ENCODE data around the gene ARAP2.

The ARAP2 gene

GRCh38 chr4:36215627-36216026 is 28.7 kb downstream of the ARAP2 start:
- no peak for DNase-seq (ENCODE audit: low spot score)

- no peak for DNase-seq (ENCODE audit: low spot score)
Observed at GRCh38 chr4:36214735-36215485, 29.4 kb downstream of the ARAP2 start.

GRCh38 chr4:36213977-36214376 is 30.3 kb downstream of the ARAP2 start:
- DNase-seq (ENCODE audit: low spot score): no peak

DNA sequence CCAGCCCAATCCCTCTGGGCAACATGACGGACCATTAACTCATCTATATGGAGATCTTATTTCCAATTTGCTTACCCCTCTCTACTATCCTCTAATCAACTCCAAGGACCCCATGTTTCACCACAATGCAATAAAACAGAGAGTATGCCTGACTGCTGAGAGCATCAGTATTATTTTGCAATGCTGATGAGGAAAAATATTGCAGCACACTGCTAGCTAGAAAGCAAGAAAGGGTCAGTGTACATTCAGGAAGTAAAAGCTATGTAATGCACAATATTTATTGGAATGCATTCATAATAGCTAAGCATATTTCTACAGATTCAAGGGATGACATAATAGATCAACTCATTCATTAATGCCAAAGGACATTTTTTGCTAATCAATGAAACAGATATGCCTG is 33.2 kb downstream of the ARAP2 start:
- no peak for DNase-seq (ENCODE audit: low spot score)

DNA sequence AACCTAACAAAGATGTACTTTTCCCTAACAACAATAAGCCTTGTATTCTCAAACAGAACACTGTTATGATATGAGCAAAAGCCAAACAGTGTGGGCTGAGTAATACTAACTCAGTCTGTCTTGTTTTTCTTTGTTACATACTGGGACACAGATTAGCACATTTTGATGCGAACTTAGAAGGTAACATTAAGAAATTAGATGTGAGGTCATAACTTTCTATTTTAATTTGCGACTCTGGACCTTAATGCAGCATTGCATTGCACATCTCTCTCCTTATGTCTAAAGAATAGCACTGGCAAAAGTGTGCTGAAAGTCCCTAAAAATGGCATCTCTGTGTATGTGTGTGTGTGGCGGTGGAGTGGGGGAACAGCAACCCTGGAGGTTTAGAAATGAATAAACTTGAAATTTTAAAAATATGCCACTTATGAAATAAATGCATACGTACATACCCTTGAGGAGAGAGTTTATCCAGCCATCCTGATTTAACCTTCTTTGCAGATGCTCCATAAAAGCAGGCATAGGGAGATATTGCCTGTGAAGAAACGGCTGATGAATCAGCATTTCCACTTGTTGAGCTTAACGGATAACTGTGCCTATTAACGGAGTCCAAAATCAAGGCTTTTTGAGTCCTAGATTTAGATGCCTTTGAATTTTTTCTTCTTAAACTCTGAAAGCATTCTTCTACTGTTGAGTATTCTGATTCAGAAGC is 34.2 kb downstream of the ARAP2 start:
- no peak for DNase-seq (ENCODE audit: low spot score)

DNA sequence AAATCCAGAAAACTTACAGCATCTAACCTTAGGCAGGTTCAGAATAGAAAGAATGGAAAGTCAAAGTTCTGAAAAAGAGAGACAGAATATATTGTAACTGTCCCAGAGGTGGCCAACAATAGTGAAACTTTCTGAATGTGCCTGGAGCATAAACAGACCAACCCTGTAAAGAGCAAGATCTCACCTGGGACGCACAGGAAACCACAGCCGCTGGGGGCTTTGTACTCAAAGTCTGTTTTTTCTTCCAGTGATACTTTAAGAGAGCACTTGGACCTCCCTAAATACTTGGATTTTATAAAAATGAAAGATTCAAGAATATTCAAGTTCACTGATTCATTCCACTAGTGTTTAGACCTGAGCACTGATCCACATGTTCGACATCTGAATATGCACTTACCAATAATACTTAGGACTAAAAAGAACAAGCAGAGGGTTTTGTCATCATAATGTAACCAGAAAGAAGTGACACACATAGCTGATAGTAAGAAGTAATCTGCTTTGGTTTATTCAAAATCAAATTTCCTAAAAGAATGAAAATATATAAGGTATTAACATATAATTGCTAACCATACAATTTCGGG is 35.3 kb downstream of the ARAP2 start:
- DNase-seq (ENCODE audit: low spot score): no peak

DNA sequence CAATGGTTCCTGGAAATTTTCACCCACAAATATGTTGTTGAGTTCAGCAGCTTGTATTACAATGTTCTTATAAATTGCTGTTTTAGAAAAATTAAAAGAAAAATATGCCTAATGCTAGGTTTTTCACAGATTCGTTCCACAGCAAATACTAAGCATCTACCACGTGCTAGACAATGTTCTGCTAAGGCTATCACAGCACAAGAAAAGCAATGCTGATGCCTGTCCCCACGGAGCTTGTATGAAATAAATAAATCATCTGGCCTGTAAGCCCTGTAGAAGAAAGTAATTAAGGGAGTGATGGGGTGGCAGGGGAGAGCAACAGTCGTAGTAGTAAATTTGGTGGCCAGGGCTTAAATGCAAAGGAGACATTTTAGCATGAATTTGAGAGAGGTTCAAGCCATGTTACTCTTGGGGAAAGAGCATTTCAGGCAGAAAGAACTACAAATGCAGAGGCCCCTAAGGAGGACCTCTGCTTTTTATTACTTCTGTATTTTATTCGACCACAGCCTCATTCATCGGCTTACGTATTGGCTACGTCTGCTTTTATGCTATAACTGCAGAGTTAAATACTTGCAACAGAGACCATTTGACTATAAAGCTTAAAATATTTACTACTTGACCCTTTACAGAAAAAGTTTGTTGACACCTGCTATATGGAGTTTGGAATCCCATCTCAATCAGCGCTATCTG is 36.3 kb downstream of the ARAP2 start:
- DNase-seq (ENCODE audit: low spot score): no peak

DNA sequence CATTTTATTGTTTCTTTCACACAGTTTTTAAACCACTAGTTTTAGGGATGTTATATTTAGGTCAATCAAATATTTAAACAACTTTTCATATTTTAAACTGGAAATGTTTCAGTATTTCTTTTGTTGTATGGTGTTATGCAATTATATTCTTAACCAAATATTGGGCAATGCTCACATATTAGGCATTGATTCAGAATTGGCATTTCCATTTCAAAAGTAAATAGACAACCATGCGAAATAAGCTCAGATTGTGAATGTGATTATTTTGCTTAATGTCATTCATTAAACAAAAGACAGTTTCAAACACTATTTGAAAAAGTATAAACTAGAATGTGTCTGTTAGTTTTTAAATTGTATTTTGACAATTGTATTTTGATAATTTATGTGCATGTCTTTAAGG is 36.9 kb downstream of the ARAP2 start:
- no peak for DNase-seq (ENCODE audit: low spot score)

DNA sequence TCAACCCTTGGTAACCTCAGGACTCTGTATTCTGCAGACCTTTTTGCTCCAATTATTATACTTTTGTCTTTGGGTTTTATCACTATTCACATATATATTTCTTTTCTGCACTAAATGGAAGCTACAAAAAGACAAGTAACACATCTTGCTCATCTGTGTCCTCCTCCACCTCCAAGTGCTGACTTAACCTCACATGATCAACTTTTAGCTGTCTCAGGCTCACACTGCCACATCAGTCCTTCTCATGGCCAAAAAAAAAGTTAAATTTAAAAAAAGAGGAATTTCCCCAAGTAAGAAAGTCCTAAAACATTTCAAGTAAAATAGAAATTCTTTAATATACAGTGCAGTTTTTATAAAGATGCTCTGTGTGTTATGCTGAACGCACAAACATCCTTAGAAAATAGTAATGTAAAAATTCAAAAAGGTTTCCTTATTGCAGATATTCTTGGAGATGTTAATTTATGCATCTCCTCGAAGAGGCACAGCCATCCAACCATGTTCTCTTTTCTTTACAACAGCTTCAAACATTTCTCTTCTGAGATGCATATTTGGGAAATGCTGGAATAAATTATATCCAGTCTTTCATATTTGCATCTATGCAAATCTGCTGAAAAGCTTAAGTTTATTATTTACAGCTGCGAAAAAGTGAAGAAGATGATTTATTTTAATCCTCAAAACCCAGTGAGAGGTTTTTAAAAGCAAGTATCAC is 37.6 kb downstream of the ARAP2 start:
- DNase-seq (ENCODE audit: low spot score): no peak

DNA sequence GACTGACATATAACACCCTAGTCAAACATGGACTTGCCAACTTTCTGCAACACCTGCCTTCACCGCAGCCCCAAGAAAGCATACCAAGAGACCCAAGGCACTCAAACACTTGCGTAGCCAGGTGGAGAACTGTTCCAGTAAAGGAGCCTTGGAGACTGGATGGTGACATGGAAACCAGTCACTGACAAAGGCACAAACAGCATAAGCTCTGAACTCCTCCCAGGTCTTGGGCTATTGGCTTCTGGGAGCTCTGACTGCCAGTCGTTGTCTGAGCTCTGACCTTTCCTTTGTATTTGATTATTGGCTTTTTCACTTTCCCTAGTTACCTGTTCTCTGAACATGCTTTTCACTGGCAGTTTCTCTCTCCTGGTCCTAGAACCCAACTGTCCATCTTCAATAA is 38.3 kb downstream of the ARAP2 start:
- DNase-seq (ENCODE audit: low spot score): no peak

GRCh38 chr4:36198861-36199260 is 45.5 kb downstream of the ARAP2 start:
- DNase-seq (ENCODE audit: low spot score): no peak

GRCh38 chr4:36198068-36198808 is 46.1 kb downstream of the ARAP2 start:
- DNase-seq (ENCODE audit: low spot score): no peak

DNA sequence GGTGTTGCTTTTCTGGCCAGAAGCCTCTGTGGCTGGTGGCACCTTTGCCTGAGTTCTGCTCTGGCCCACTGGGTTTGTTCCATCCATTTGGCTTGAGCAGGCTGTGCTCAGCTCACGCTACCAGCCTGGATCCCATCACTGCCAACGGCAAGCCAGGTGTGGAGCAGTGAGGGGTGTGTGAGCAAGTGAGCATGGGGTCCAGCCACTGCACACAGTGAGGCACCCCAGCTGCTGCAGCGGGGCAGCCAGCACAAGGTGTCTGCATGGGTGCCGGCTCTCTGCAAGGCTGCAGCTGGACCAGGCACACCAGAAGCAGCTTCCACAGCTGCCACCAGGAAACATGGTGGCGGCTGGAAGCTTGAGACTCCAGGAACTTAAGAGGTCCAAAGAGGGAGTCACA is 46.8 kb downstream of the ARAP2 start:
- DNase-seq (ENCODE audit: low spot score): no peak

GRCh38 chr4:36196145-36196913 is 48.0 kb downstream of the ARAP2 start:
- DNase-seq (ENCODE audit: low spot score): no peak

DNA sequence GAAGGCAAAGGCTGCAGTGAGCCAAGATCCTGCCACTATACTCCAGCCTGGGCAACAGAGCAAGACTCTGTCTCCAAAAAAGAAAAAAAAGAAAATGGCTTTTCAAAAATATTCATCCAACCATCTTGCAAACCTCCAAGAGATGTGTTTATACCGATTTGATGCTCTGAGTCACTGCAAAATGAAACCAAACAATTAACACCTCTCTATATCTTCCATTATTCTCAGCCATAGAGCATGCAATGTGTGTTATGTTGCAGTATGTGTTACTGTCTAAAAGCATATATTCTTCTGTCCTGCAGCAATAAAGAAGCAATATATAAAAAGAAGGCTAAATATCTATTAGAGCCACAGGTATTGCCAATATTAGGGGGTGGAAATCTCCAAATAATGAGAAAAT is 51.4 kb downstream of the ARAP2 start:
- no peak for DNase-seq (ENCODE audit: low spot score)

- no peak for DNase-seq (ENCODE audit: low spot score)
Observed at GRCh38 chr4:36189511-36190226, 54.6 kb downstream of the ARAP2 start.

- peak; percentile 4 for DNase-seq (ENCODE audit: low spot score)
Observed at GRCh38 chr4:36187723-36188333, 56.5 kb downstream of the ARAP2 start.

DNA sequence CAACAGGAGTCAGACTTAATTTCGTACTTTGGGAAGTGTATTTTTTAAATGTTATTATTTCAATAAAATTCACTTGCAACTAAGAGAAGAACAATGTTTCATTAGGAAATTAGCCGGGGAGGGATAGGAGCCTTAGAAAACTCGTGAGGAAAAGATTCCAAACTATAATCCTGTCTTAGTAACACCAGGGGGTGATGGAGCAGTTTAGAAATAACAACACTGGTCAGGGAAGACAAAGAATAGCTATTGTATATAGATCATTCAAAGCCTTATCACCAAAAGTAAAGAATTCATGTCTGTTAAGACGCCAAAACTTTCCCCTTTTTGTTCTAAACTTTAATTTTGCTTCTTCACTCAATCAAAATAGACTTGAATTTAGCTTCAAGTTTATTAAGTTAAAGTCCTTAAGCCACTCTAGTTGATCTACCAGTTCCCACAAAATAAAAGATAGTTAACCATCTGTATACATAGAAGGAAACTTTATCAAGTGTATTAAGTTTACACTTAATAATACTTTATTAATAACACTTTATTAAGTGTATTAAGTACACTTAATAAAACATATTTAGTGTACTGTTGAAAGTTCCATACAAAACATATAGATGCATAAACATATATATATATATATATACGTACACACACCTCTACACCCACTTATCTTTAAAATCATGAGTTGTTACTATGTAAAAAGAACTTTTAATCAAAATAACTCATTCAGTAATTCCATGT is 60.5 kb downstream of the ARAP2 start:
- DNase-seq (ENCODE audit: low spot score): no peak

DNA sequence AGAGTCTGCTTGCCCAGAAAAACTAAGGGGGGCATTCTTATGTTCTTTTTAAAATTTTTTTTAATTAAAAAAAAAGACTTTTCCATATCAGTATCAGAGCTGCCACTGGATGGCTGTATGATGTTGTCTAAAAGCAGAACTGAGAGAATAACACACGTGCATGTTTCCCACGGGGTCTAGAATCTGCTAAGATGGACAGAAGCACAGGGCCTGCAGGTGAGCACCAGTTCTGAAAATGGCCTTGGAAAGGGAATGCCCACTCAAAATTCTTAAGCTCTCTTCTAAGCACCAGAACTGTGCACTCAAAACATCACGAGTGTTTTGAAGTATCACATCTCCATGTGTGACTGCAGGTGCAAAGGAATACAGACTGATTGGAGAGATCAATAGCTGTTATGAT is 61.1 kb downstream of the ARAP2 start:
- no peak for DNase-seq (ENCODE audit: low spot score)
